G401 (cell line): Measurements from ENCODE around the gene KLHL5. TPM values are rescaled to one million over a fixed set of nuclear protein-coding genes. Genes with fewer than 3 reads are reported as not detected.
"Not testable (repeated sequence)": the region's sequence is repeated elsewhere in the genome, so short reads cannot be mapped to it uniquely, and the experiment has no call there.

Experiments used
- DNase-seq: peaks from one replicate; pipeline ENCODE4 v3.0.0-alpha.2; 2015; ENCODE audit warnings: low spot score
- in situ Hi-C: cut with HindIII; loops from 2 replicates; pipeline ENCODE4 v1.10.0; 2016; ENCODE audit warnings: low sequenced_read_pairs, mixed read lengths
- total RNA-seq: library from RNA; depleted of rRNA; stranded (reverse); fragments of >200 nt; shearing (Covaris generic); gene quantifications from 2 replicates; pipeline ENCODE4 v1.2.3, GENCODE V29; 2014; rRNA removed

KLHL5 gene
- total RNA-seq, result 68.1 and 91.7 TPM in 2 replicates

- in situ Hi-C loops, result no loop called here
These were observed at the start of gene KLHL5 for GRCh38 chr4:39062094-39062769. TSS of gene KLHL5 (plus strand) at chr4:39062232. CDS start at chr4:39062653, 421 bp downstream.

GRCh38 chr4:39014028-39014427 lies 48.0 kb upstream of the KLHL5 start:
- DNase-seq, result no peak
- in situ Hi-C loops, result no loop called here

More at GRCh38 chr4:39062094-39062769, at the start of gene KLHL5:
- DNase-seq, result peak; percentile 53

- DNase-seq, result no peak
- in situ Hi-C loops, result no loop called here
These were observed 41.9 kb upstream of the KLHL5 start for GRCh38 chr4:39020130-39020529.

- no peak for DNase-seq
- in situ Hi-C loops, result no loop called here
These were observed 40.4 kb upstream of the KLHL5 start for GRCh38 chr4:39021631-39022030.

GRCh38 chr4:39022241-39022640 lies 39.8 kb upstream of the KLHL5 start:
- DNase-seq, result no peak
- in situ Hi-C loops, result no loop called here

- in situ Hi-C loops, result no loop called here
- DNase-seq, result no peak
These were observed 39.0 kb upstream of the KLHL5 start for GRCh38 chr4:39023059-39023458.

GRCh38 chr4:39024311-39024865 lies 37.6 kb upstream of the KLHL5 start:
- DNase-seq, result no peak
- in situ Hi-C loops, result no loop called here

- in situ Hi-C loops, result no loop called here
- no peak for DNase-seq
These were observed 36.4 kb upstream of the KLHL5 start for GRCh38 chr4:39025552-39026085.

- DNase-seq, result no peak
- in situ Hi-C loops, result no loop called here
These were observed 35.9 kb upstream of the KLHL5 start for GRCh38 chr4:39026096-39026495.

- in situ Hi-C loops, result no loop called here
- DNase-seq, result no peak
These were observed 32.0 kb upstream of the KLHL5 start for GRCh38 chr4:39029752-39030694.

GRCh38 chr4:39030725-39031124 lies 31.3 kb upstream of the KLHL5 start:
- DNase-seq, result no peak
- in situ Hi-C loops, result no loop called here

GRCh38 chr4:39031590-39032020 lies 30.4 kb upstream of the KLHL5 start:
- in situ Hi-C loops, DNase-seq: not testable (repeated sequence)

- in situ Hi-C loops, result no loop called here
- DNase-seq, result no peak
These were observed 29.6 kb upstream of the KLHL5 start, which contains the start of gene TMEM156 for GRCh38 chr4:39032218-39033085. TSS of gene TMEM156 (minus strand) at chr4:39032409. CDS start at chr4:39032313, 96 bp downstream.

GRCh38 chr4:39036172-39036571 lies 25.9 kb upstream of the KLHL5 start:
- no peak for DNase-seq
- in situ Hi-C loops, result no loop called here

GRCh38 chr4:39037491-39037825 lies 24.6 kb upstream of the KLHL5 start:
- in situ Hi-C loops, result no loop called here
- no peak for DNase-seq

GRCh38 chr4:39037941-39038340 lies 24.1 kb upstream of the KLHL5 start:
- in situ Hi-C loops, result no loop called here
- DNase-seq, result no peak

GRCh38 chr4:39039108-39039507 lies 22.9 kb upstream of the KLHL5 start:
- DNase-seq, result no peak
- in situ Hi-C loops, result no loop called here

GRCh38 chr4:39042366-39042765 lies 19.7 kb upstream of the KLHL5 start:
- in situ Hi-C loops, result no loop called here
- no peak for DNase-seq
